ENCODE results near the gene MKI67.

DNA sequence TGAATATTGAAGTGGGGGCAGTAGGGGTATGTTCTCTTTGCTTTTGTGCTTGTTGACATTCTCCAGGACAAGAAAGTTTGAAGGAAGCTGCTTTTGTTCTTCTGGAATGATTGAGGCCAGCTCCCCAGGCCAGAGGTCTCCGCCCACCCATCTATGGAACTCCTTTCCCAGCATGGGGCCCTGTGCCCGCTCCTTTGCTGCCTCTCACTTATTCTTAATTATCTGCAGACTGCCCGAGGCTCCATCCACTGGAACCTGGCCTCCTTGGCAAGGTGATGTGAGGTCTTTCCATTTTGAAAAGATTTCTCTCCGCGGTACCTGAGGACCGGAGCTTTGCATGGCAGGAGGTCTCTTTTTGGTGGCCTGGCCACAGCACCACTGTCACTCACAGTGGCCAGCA lies 39.3 kb upstream of the MKI67 start:
- TF ChIP-seq, protein P1, sequence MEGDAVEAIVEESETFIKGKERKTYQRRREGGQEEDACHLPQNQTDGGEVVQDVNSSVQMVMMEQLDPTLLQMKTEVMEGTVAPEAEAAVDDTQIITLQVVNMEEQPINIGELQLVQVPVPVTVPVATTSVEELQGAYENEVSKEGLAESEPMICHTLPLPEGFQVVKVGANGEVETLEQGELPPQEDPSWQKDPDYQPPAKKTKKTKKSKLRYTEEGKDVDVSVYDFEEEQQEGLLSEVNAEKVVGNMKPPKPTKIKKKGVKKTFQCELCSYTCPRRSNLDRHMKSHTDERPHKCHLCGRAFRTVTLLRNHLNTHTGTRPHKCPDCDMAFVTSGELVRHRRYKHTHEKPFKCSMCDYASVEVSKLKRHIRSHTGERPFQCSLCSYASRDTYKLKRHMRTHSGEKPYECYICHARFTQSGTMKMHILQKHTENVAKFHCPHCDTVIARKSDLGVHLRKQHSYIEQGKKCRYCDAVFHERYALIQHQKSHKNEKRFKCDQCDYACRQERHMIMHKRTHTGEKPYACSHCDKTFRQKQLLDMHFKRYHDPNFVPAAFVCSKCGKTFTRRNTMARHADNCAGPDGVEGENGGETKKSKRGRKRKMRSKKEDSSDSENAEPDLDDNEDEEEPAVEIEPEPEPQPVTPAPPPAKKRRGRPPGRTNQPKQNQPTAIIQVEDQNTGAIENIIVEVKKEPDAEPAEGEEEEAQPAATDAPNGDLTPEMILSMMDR (IDR thresholded peaks at IDR 0.05), result no peak
- TF ChIP-seq POLR2A (IDR thresholded peaks at IDR 0.05), result no peak
